Measurements from ENCODE around the gene WAC. TPM values are rescaled to one million over a fixed set of nuclear protein-coding genes. Genes with fewer than 3 reads are reported as not detected.

Gene WAC
- total RNA-seq, 1 donor from 2014 or later: 115 TPM

DNA sequence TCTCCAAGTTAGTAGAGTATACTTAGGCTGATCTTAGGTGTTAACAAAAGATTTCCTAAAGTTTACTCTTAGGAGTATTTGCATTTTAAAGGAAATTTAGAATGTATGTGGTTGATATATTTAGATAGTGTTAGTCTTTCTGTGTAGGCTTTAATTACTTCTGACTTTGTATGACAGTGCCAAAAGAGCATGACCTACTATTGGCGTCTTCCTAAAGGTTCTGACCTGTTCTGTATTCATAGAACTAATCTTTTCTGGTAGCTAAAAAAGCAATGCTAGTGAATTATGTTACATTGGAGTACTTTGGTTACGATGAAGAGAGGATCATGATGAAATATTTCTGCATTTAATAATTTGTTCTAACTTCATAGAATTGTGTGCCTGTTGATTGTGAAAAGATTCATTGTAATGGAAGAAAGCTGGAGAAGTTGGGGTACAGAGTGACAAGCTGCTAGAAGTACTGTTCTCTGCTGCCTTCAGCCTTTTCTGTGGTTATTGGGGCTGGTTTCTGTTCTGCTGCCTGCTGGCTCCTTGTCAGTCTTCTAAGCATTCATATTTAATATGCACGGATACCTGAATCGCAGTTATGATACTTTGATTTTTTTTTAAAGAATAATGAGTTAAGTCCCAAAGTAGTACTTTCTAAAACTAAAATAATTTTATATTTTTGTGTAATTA, 13.2 kb downstream of the WAC start:
- no peak for DNase-seq (ENCODE audit: extremely low spot score, unreplicated experiment)
- Mint-ChIP-seq H3K9me3 (no peaks in the 10 kb centered on the region), H3K4me1 (ENCODE audit: unreplicated experiment) (peaks cover 24% of the 10 kb centered on the region), H3K4me3 (no peak overlapping the region), H3K27ac (no peak overlapping the region), H3K36me3 (peaks cover 50% of the 10 kb centered on the region), H3K27me3 (no peaks in the 10 kb centered on the region)
- TF ChIP-seq, protein P1, sequence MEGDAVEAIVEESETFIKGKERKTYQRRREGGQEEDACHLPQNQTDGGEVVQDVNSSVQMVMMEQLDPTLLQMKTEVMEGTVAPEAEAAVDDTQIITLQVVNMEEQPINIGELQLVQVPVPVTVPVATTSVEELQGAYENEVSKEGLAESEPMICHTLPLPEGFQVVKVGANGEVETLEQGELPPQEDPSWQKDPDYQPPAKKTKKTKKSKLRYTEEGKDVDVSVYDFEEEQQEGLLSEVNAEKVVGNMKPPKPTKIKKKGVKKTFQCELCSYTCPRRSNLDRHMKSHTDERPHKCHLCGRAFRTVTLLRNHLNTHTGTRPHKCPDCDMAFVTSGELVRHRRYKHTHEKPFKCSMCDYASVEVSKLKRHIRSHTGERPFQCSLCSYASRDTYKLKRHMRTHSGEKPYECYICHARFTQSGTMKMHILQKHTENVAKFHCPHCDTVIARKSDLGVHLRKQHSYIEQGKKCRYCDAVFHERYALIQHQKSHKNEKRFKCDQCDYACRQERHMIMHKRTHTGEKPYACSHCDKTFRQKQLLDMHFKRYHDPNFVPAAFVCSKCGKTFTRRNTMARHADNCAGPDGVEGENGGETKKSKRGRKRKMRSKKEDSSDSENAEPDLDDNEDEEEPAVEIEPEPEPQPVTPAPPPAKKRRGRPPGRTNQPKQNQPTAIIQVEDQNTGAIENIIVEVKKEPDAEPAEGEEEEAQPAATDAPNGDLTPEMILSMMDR (conservative IDR thresholded peaks at IDR 0.05): no peak

DNA sequence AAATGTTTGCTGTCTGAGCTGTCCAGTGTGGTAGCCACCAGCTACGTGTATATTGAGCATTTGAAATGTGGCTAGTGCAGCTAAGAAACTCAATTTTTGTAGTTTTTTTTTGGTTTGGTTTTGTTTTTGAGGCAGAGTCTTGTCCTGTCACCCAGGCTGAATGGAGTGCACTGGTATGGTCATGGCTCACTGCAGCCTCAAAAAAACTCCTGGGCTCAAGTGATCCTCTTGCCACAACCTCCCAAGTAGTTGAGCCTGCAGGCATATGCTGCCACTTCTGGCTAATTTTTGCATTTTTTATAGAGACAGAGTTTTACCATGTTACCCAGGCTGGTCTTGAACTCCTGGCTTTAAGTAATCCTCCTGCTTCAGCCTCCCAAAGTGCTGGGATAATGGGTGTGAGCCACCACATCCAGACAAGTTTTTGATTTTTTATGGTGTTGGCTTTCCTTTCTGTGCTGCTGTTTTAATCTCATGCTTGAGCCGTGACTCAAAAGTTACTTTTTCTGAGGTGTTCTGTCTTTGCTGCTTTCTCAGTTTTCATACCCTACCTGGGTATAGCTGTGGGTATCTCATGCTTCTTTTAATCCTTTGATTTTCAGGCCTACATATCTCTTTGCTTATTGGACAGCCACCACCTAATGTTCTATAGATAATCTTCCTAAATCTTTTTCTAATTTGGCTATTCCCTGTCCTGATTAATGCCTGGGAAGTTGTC, 16.0 kb downstream of the WAC start:
- Mint-ChIP-seq H3K27ac (no peak overlapping the region), H3K9me3 (no peaks in the 10 kb centered on the region), H3K36me3 (peaks cover 48% of the 10 kb centered on the region), H3K4me3 (no peak overlapping the region), H3K4me1 (ENCODE audit: unreplicated experiment) (peaks cover 24% of the 10 kb centered on the region), H3K27me3 (no peaks in the 10 kb centered on the region)
- TF ChIP-seq, protein P1 (conservative IDR thresholded peaks at IDR 0.05): no peak
- no peak for DNase-seq (ENCODE audit: extremely low spot score, unreplicated experiment)

DNA sequence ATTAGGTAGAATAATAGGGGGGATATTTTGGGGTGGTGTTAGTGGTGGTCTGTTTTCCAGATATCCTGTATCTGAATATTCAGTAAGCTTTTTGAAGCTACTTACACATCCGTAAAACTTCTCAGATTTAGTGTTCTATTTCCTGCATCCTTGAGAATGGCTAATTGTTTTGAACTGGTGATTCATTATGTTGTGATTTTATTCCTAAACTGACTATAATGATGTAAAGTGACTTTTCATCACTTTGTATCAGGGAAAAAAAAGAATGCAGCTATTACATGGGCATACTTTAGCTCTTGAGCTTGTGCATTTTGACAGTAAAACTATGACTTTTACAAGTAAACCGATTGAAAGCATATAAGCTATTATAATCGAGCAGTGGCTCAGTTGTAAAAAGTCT, 18.2 kb downstream of the WAC start:
- Mint-ChIP-seq H3K27me3 (no peaks in the 10 kb centered on the region), H3K27ac (no peak overlapping the region), H3K9me3 (no peaks in the 10 kb centered on the region), H3K4me3 (no peak overlapping the region), H3K36me3 (peaks cover 55% of the 10 kb centered on the region), H3K4me1 (ENCODE audit: unreplicated experiment) (peaks cover 43% of the 10 kb centered on the region)
- TF ChIP-seq, protein P1 (conservative IDR thresholded peaks at IDR 0.05): no peak
- no peak for DNase-seq (ENCODE audit: extremely low spot score, unreplicated experiment)

DNA sequence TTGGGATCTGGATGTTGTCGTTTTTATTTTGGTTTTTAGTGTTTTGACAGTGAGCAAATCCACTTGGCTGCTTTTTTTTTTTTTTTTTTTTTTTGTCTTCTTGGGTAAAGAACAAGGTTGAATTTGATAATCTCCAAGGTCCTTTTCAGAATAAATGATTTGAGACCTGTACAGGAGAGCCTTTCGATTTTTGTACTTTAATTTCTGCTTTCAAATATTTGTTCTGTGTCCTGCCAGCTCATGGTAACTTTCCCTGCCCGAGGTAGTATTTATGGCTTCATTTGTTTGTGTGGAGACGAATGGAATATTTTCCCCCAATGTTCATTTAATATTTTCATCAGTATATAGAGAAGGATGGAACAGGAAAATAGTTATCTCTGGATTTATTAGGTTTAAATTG, 19.9 kb downstream of the WAC start:
- no peak for DNase-seq (ENCODE audit: extremely low spot score, unreplicated experiment)
- Mint-ChIP-seq H3K36me3 (peaks cover 58% of the 10 kb centered on the region), H3K27ac (no peak overlapping the region), H3K4me3 (no peak overlapping the region), H3K9me3 (no peaks in the 10 kb centered on the region), H3K27me3 (no peaks in the 10 kb centered on the region), H3K4me1 (ENCODE audit: unreplicated experiment) (peaks cover 43% of the 10 kb centered on the region)
- TF ChIP-seq, protein P1 (conservative IDR thresholded peaks at IDR 0.05): no peak

DNA sequence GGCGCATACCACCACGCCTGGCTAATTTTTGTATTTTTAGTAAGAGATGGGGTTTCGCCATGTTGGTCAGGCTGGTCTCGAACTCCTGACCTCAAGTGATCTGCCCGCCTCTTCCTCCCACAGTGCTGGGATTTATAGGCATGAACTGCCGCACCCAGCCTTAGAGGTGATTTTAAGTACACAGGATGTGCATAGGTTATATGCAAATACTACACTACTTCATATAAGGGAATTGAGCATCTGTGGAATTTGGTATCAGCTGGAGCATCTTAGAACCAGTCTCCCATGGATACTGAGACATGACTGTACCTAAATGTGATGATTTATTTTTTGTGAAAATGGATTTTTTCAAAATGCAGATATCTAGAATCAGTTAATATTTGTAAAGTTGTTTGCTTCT, 21.1 kb downstream of the WAC start:
- Mint-ChIP-seq H3K27me3 (no peaks in the 10 kb centered on the region), H3K4me3 (no peak overlapping the region), H3K9me3 (no peaks in the 10 kb centered on the region), H3K36me3 (peaks cover 53% of the 10 kb centered on the region), H3K4me1 (ENCODE audit: unreplicated experiment) (peaks cover 52% of the 10 kb centered on the region), H3K27ac (peak overlapping the region; percentile 45)
- DNase-seq (ENCODE audit: extremely low spot score, unreplicated experiment): no peak
- TF ChIP-seq, protein P1 (conservative IDR thresholded peaks at IDR 0.05): no peak

All from type B pancreatic cell (in vitro differentiated cells).